Activated effector memory CD4-positive, alpha-beta T cell treated with anti-CD3 and anti-CD28 coated beads, Interleukin-2, amount 50 U/mL, for 16 hours (primary cell): ENCODE data around the gene CEP104.

Source experiments
- DNase-seq: peaks from one replicate; pipeline ENCODE4 v3.0.0-alpha.2; 2020

Gene CEP104

GRCh38 chr1:3893190-3893589 lies 36.2 kb upstream of the CEP104 start:
- DNase-seq = no peak

GRCh38 chr1:3892748-3893147 lies 35.7 kb upstream of the CEP104 start:
- no peak for DNase-seq

GRCh38 chr1:3891329-3891865 lies 34.4 kb upstream of the CEP104 start:
- DNase-seq = no peak

GRCh38 chr1:3890389-3891328 lies 33.6 kb upstream of the CEP104 start:
- no peak for DNase-seq

GRCh38 chr1:3889936-3890335 lies 32.9 kb upstream of the CEP104 start:
- no peak for DNase-seq

- DNase-seq = no peak
Measured at GRCh38 chr1:3888301-3888700, 31.3 kb upstream of the CEP104 start.

GRCh38 chr1:3886691-3887090 lies 29.7 kb upstream of the CEP104 start:
- peak; percentile 30 for DNase-seq

GRCh38 chr1:3886106-3886670 lies 29.2 kb upstream of the CEP104 start:
- peak; percentile 45 for DNase-seq

GRCh38 chr1:3885611-3886010 lies 28.6 kb upstream of the CEP104 start:
- peak; percentile 42 for DNase-seq

GRCh38 chr1:3884966-3885365 lies 28.0 kb upstream of the CEP104 start:
- DNase-seq = peak; percentile 33

- DNase-seq = peak; percentile 59
Measured at GRCh38 chr1:3883194-3883925, 26.3 kb upstream of the CEP104 start.

GRCh38 chr1:3881193-3881480 lies 24.1 kb upstream of the CEP104 start:
- DNase-seq = peak; percentile 36

GRCh38 chr1:3880429-3881192 lies 23.6 kb upstream of the CEP104 start:
- peak; percentile 33 for DNase-seq

- peak; percentile 22 for DNase-seq
Measured at GRCh38 chr1:3879787-3880428, 22.9 kb upstream of the CEP104 start.

- DNase-seq = peak; percentile 17
Measured at GRCh38 chr1:3879099-3879498, 22.1 kb upstream of the CEP104 start.

GRCh38 chr1:3876716-3877115 lies 19.7 kb upstream of the CEP104 start:
- DNase-seq = peak; percentile 34

- no peak for DNase-seq
Measured at GRCh38 chr1:3874736-3875135, 17.7 kb upstream of the CEP104 start.

- no peak for DNase-seq
Measured at GRCh38 chr1:3872546-3872945, 15.5 kb upstream of the CEP104 start.

GRCh38 chr1:3871451-3871805 lies 14.4 kb upstream of the CEP104 start:
- no peak for DNase-seq

GRCh38 chr1:3869751-3870301 lies 12.8 kb upstream of the CEP104 start:
- DNase-seq = no peak

GRCh38 chr1:3868464-3869006 lies 11.5 kb upstream of the CEP104 start:
- no peak for DNase-seq
